ENCODE data around the gene NRG2.

Gene NRG2

GRCh38 chr5:140041099-140041491 is 2.0 kb downstream of the NRG2 start:
- DNase-seq (ENCODE audit: low read depth, low spot score), result no peak

GRCh38 chr5:140040358-140040757 is 2.7 kb downstream of the NRG2 start:
- no peak for DNase-seq (ENCODE audit: low read depth, low spot score)

GRCh38 chr5:140039561-140039960 is 3.5 kb downstream of the NRG2 start:
- DNase-seq (ENCODE audit: low read depth, low spot score), result no peak

- DNase-seq (ENCODE audit: low read depth, low spot score), result no peak
Measured at GRCh38 chr5:140038373-140038957, 4.6 kb downstream of the NRG2 start.

GRCh38 chr5:140037012-140037411 is 6.1 kb downstream of the NRG2 start:
- no peak for DNase-seq (ENCODE audit: low read depth, low spot score)

- DNase-seq (ENCODE audit: low read depth, low spot score), result no peak
Measured at GRCh38 chr5:140035881-140036280, 7.2 kb downstream of the NRG2 start.

GRCh38 chr5:140033037-140033760 is 9.9 kb downstream of the NRG2 start:
- DNase-seq (ENCODE audit: low read depth, low spot score), result no peak

GRCh38 chr5:140032296-140032695 is 10.8 kb downstream of the NRG2 start:
- DNase-seq (ENCODE audit: low read depth, low spot score), result no peak

GRCh38 chr5:140027807-140028206 is 15.3 kb downstream of the NRG2 start:
- no peak for DNase-seq (ENCODE audit: low read depth, low spot score)

- DNase-seq (ENCODE audit: low read depth, low spot score), result no peak
Measured at GRCh38 chr5:140025736-140026135, 17.4 kb downstream of the NRG2 start.

GRCh38 chr5:140024928-140025327 is 18.2 kb downstream of the NRG2 start:
- DNase-seq (ENCODE audit: low read depth, low spot score), result no peak

- no peak for DNase-seq (ENCODE audit: low read depth, low spot score)
Measured at GRCh38 chr5:140023611-140024191, 19.4 kb downstream of the NRG2 start.

GRCh38 chr5:140020601-140021177 is 22.4 kb downstream of the NRG2 start:
- DNase-seq (ENCODE audit: low read depth, low spot score), result no peak

- no peak for DNase-seq (ENCODE audit: low read depth, low spot score)
Measured at GRCh38 chr5:140018920-140019644, 24.0 kb downstream of the NRG2 start.

- DNase-seq (ENCODE audit: low read depth, low spot score), result no peak
Measured at GRCh38 chr5:140018517-140018916, 24.6 kb downstream of the NRG2 start.

GRCh38 chr5:140018096-140018481 is 25.0 kb downstream of the NRG2 start:
- no peak for DNase-seq (ENCODE audit: low read depth, low spot score)

- no peak for DNase-seq (ENCODE audit: low read depth, low spot score)
Measured at GRCh38 chr5:140017397-140018095, 25.6 kb downstream of the NRG2 start.

- DNase-seq (ENCODE audit: low read depth, low spot score), result no peak
Measured at GRCh38 chr5:140015706-140016105, 27.4 kb downstream of the NRG2 start.

GRCh38 chr5:140014751-140015150 is 28.3 kb downstream of the NRG2 start:
- no peak for DNase-seq (ENCODE audit: low read depth, low spot score)

- DNase-seq (ENCODE audit: low read depth, low spot score), result no peak
Measured at GRCh38 chr5:140013536-140013935, 29.6 kb downstream of the NRG2 start.

- DNase-seq (ENCODE audit: low read depth, low spot score), result no peak
Measured at GRCh38 chr5:140012443-140012842, 30.7 kb downstream of the NRG2 start.

Data from brain pericyte (primary cell).